Measurements from ENCODE around the gene RIPOR3. TPM values are rescaled to one million over a fixed set of nuclear protein-coding genes. Genes with fewer than 3 reads are reported as not detected.
A peak's percentile ranks its signal among the peaks of the same experiment; 100 is the strongest.
"Not testable (repeated sequence)": the region's sequence is repeated elsewhere in the genome, so short reads cannot be mapped to it uniquely, and the experiment has no call there.

The RIPOR3 gene
- total RNA-seq, 2 donors from 2014 or later = 2.1 TPM; not detected in 1

DNA sequence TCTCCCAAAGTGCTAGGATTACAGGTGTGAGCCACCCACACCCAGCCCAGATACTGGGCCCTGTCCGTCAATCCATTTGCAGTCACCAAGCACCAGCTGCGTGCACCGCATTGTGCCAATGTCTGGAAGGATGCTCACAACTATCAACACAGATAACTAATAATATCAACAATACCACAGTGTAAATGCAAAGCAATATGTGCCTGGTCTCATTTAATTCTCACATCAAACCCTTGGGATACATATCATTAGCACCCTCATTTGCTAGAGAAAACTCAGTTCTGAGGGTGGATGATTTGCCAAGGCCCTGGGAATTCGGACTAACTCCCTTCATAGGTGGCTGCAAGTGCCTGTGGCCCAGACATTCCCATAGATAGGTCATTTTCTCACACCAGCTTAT lies 14.5 kb downstream of the RIPOR3 start:
- Mint-ChIP-seq H3K27me3 (peaks cover 21% of the 10 kb centered on the region), H3K36me3 (ENCODE audit: low read depth) (no peaks in the 10 kb centered on the region), H3K27ac (no peak overlapping the region), H3K4me3 (no peak overlapping the region), H3K4me1 (peaks cover 2% of the 10 kb centered on the region)
- DNase-seq = no peak
- ATAC-seq = no peak
- H3K9me3 ChIP-seq (ENCODE audit: control insufficient read depth, low read length, poor library complexity, severe bottlenecking) = no peaks in the 10 kb centered on the region

DNA sequence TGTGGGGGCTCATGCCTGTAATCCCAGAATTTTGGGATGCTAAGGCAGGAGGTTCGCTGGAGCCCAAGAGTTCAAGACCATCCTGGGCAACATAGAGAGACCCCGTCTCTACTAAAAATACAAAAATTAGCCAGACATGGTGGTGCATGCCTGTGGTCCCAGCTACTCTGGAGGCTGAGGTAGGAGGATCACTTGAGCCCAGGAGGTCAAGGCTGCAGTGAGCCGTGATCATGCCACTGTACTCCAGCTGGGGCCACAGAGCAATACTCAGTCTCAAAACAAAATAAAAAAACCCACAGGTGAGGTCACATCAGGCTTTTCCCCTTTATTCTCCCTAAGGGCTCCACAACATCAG lies 15.0 kb downstream of the RIPOR3 start:
- H3K36me3 Mint-ChIP-seq (ENCODE audit: low read depth); H3K4me3 Mint-ChIP-seq; H3K9me3 ChIP-seq (ENCODE audit: control insufficient read depth, low read length, poor library complexity, severe bottlenecking); DNase-seq; H3K27ac Mint-ChIP-seq; H3K4me1 Mint-ChIP-seq; ATAC-seq: not testable (repeated sequence)
- peaks cover 23% of the 10 kb centered on the region for H3K27me3 Mint-ChIP-seq

DNA sequence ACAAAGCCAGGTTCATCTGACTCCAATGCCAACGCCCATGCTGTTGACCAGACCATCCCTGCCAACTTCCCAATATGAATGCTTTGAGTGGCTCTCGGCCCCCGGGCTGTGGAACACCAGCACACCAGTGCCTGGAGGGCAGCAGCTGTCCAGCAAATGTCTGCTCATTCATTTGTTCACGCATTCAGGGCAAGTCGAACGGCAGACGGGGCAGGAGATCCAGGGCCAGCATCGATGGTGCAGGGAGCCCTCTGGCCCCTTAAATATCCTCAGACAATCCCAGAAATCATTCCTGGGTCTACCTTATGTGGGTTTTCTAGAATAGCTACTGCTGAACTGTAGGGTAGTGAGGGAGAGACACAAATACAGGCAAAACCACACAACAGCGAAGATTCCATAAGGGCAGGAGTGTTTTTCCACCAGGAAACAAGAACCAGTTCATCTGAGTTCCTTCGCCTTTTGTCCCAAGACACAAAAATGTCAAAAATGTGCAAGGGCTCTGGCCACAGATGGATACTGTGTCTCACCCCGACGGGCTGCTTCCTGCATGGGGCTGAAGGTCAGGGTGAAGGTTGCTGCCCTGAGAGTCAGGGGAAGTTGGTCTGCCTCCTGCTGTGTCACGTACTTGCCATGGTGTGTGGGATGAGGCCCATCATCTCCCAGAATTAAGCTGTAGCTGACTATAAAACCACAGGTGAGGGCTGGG lies 15.5 kb downstream of the RIPOR3 start:
- Mint-ChIP-seq H3K36me3 (ENCODE audit: low read depth) (no peaks in the 10 kb centered on the region), H3K4me3 (no peak overlapping the region), H3K27ac (no peak overlapping the region), H3K27me3 (peaks cover 26% of the 10 kb centered on the region), H3K4me1 (peaks cover 2% of the 10 kb centered on the region)
- no peaks in the 10 kb centered on the region for H3K9me3 ChIP-seq (ENCODE audit: control insufficient read depth, low read length, poor library complexity, severe bottlenecking)
- DNase-seq (no peak), ATAC-seq (no peak)

GRCh38 chr20:50674138-50674825 lies 17.1 kb downstream of the RIPOR3 start:
- no peaks in the 10 kb centered on the region for H3K36me3 Mint-ChIP-seq (ENCODE audit: low read depth)
- peaks cover 2% of the 10 kb centered on the region for H3K4me1 Mint-ChIP-seq
- no peak overlapping the region for H3K27ac Mint-ChIP-seq
- DNase-seq = no peak
- no peak overlapping the region for H3K4me3 Mint-ChIP-seq
- H3K27me3 Mint-ChIP-seq = peaks cover 22% of the 10 kb centered on the region
- no peak for ATAC-seq
- no peaks in the 10 kb centered on the region for H3K9me3 ChIP-seq (ENCODE audit: control insufficient read depth, low read length, poor library complexity, severe bottlenecking)

DNA sequence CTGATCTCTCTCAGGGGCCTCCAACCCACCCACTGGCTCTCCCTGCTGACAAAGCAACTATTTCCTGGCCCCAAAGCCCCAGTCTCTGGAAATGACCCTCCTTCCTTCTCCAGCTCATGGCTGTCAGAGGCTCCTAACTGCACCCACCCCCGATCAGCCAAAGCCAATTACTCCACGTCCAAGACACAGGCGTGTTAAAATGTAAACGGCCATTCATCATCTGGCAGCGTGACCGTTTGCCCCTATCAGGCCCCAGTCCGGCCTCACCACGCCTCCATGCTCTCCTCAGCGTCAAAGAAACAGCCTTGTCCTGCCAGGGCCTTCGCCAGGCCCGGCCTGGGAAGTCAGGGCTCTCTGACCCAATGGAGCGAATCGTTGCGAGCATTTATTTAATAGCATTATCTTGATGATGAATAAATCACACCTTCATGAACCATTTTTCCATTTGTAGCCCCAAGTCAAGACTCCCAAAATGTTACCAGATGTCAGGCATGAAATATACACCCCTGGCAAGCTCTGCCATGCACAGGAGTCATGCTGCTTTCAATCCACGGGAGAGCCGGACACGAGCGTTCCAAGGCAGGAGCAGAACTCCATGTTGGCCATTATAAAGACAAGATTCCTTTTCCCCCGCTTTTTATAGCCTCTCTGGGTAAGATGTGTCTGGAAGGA lies 17.7 kb downstream of the RIPOR3 start:
- no peaks in the 10 kb centered on the region for H3K9me3 ChIP-seq (ENCODE audit: control insufficient read depth, low read length, poor library complexity, severe bottlenecking)
- Mint-ChIP-seq H3K27ac (no peak overlapping the region), H3K4me1 (peaks cover 5% of the 10 kb centered on the region), H3K4me3 (no peak overlapping the region), H3K27me3 (peaks cover 22% of the 10 kb centered on the region), H3K36me3 (ENCODE audit: low read depth) (peaks cover 3% of the 10 kb centered on the region)
- DNase-seq (no peak), ATAC-seq (no peak)

DNA sequence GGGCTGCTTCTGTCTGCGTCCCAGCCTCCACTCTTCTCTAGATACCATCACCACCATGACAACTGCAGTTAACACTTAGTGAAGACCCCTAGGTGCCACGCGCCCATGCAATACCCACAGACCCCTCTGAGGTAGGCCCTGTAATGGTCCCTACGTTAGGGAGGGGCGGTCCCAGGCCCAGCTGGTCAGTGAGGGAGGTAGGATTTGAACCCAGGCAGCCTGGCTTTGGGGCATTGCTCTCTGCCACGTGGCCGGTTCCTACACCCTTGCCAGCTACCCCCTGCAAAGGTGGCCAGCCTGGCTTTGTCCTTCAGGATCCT lies 18.2 kb downstream of the RIPOR3 start:
- no peaks in the 10 kb centered on the region for H3K9me3 ChIP-seq (ENCODE audit: control insufficient read depth, low read length, poor library complexity, severe bottlenecking)
- Mint-ChIP-seq H3K4me1 (peaks cover 5% of the 10 kb centered on the region), H3K27me3 (peaks cover 18% of the 10 kb centered on the region), H3K27ac (no peak overlapping the region), H3K4me3 (no peak overlapping the region), H3K36me3 (ENCODE audit: low read depth) (peaks cover 3% of the 10 kb centered on the region)
- DNase-seq = no peak
- no peak for ATAC-seq

DNA sequence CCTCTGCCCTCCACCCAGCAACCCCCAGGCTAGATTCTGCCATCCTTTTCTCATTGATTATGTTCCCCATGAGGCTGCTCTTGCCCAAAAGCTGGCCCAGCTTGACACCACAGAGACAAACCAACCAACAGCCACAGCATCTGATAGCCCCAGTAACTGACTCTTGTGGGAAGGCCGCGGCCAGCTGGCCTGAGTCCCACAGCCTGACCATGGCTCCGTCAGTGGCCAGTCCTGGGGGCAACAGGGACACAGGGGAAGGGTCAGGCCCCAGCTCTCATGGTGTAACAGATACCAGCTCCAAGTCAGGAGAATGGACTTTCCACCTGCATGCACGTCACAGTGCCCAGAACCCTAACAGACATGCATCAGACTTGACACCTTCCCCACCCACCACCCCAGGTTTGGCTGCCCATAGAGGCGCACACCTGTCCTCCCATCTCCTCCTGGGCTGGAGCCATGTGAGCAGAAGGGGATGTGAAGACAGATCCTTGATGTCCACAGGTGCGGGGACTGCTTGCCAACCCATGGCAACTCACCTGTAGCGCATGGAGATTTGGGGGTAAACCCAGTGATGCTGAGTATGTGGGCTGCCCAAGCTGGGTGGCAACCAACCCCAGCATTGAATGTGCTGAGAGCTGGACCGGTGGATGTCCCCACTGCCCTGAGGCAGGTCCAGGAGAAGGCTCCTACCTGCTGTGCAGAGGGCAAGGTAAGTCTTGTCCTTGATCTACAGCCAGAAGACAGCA lies 18.8 kb downstream of the RIPOR3 start:
- Mint-ChIP-seq H3K27ac (no peak overlapping the region), H3K27me3 (peaks cover 15% of the 10 kb centered on the region), H3K4me3 (no peak overlapping the region), H3K4me1 (peaks cover 5% of the 10 kb centered on the region), H3K36me3 (ENCODE audit: low read depth) (peaks cover 3% of the 10 kb centered on the region)
- H3K9me3 ChIP-seq (ENCODE audit: control insufficient read depth, low read length, poor library complexity, severe bottlenecking) = no peaks in the 10 kb centered on the region
- DNase-seq = no peak
- ATAC-seq = no peak

DNA sequence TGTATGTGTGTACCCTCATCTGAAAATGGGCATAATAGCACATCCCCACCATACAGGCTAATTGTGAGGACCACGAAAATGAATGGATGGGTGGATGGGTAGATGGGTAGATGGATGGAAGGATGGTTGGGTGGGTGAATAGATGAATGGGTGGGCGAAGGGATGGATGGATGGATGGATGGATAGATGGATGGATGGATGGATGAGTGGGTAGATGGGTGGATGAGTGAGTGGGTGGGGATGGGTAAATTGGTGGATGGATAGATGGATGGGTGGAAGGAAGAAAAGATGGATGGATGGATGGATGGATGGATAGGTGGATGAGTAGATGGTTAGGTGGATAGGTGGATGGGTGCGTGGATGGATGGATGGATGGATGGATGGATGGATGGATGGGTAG lies 19.7 kb downstream of the RIPOR3 start:
- no peaks in the 10 kb centered on the region for H3K9me3 ChIP-seq (ENCODE audit: control insufficient read depth, low read length, poor library complexity, severe bottlenecking)
- Mint-ChIP-seq H3K36me3 (ENCODE audit: low read depth) (peaks cover 3% of the 10 kb centered on the region), H3K27me3 (peaks cover 19% of the 10 kb centered on the region), H3K27ac (no peak overlapping the region), H3K4me1 (peaks cover 5% of the 10 kb centered on the region), H3K4me3 (no peak overlapping the region)
- ATAC-seq (no peak), DNase-seq (no peak)

DNA sequence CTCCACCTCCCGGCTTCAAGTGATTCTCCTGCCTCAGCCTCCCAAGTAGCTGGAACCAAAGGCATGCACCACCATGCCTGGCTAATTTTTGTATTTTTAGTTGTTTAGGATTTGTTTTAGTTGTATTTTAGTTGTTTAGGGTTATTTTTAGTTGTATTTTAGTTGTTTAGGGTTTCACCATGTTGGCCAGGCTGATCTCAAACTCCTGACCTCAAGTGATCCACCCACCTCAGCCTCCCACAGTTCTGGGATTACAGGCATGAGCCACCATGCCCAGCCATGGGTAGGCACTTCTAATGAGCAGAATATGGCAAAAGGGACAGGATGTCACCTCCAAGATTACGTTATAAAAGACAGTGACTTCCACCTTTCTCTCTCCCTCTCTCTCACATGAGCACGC lies 20.3 kb downstream of the RIPOR3 start:
- H3K4me1 Mint-ChIP-seq; ATAC-seq; H3K36me3 Mint-ChIP-seq (ENCODE audit: low read depth); DNase-seq; H3K27ac Mint-ChIP-seq; H3K9me3 ChIP-seq (ENCODE audit: control insufficient read depth, low read length, poor library complexity, severe bottlenecking); H3K4me3 Mint-ChIP-seq: not testable (repeated sequence)
- H3K27me3 Mint-ChIP-seq = peaks cover 22% of the 10 kb centered on the region

DNA sequence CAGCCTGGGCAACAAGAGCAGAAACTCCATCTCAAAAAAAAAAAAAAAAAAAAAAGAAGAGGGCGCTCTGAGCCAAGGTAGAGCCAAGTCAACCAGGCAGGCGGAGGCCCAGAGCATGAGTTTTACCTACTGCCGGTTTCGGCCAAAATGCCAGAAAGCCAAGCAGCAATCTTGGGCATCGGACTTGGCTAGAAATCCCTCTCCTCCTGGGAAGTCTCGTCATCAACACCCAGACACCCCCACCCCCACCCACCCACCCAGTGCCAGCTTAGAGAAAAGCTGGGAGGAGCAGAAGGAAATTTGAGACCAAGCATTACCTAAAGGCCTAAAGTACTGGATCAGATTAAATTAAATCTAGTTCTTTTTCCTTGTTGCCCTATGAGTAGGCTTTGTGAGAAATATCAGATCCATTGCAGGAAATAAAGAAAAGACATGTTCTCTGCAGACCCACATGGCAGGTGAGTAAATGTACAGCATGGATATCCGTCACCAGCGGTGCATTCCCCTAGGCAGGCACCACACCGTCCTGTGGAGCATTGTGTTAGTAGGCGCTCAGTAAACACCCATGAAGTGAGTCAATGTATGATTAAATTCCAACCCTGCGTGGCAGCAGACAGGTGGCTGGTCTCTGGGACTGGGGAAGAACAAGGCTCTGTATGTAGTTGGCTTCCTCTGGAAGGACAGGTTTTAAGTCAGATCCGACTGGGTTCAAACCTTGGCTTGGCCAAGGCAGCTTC lies 21.0 kb downstream of the RIPOR3 start:
- peaks cover 3% of the 10 kb centered on the region for H3K36me3 Mint-ChIP-seq (ENCODE audit: low read depth)
- no peak overlapping the region for H3K27ac Mint-ChIP-seq

DNA sequence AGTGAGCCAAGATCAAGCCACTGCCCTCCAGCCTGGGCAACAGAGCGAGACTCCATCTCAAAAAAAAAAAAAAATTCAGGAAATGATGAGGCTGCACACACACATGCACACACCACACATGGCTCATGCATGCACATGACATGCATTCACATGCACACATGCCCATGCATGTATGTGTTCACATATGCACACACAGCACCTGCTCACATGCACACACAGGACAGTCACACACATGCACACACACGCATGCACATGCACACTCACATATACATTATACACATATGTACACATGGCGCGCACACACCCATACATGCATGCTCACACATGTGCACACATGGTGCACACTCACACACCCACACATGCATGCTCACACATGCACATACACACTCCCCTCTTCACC lies 22.5 kb downstream of the RIPOR3 start:
- no peaks in the 10 kb centered on the region for H3K9me3 ChIP-seq (ENCODE audit: control insufficient read depth, low read length, poor library complexity, severe bottlenecking)
- H3K27me3 Mint-ChIP-seq = peaks cover 25% of the 10 kb centered on the region
- H3K4me3 Mint-ChIP-seq = no peak overlapping the region
- ATAC-seq (no peak), DNase-seq (no peak)
- H3K4me1 Mint-ChIP-seq = peaks cover 3% of the 10 kb centered on the region
- peak overlapping the region; percentile 62 for H3K27ac Mint-ChIP-seq
- peaks cover 3% of the 10 kb centered on the region for H3K36me3 Mint-ChIP-seq (ENCODE audit: low read depth)

More for the DNA sequence above, 21.0 kb downstream of the RIPOR3 start:
- ATAC-seq (no peak), DNase-seq (no peak)
- peaks cover 3% of the 10 kb centered on the region for H3K4me1 Mint-ChIP-seq
- H3K27me3 Mint-ChIP-seq = peaks cover 22% of the 10 kb centered on the region
- no peaks in the 10 kb centered on the region for H3K9me3 ChIP-seq (ENCODE audit: control insufficient read depth, low read length, poor library complexity, severe bottlenecking)
- no peak overlapping the region for H3K4me3 Mint-ChIP-seq

DNA sequence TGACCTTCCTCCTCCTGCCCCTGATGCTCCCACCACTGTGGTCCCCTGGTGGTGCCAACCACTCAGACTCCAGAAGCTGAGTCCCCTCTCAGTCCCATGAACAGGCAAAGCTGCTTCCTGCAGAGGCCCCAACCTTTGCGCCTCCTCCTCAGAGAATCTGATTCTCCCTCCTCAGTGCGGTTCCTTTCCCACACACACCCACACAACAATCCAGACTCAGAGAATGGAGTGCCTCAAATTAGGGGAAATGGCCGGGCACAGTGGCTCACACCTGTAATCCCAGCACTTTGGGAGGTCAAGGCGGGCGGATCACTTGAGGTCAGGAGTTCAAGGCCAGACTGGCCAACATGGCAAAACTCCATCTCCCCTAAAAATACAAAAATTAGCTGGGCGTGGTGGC lies 23.0 kb downstream of the RIPOR3 start:
- no peak for DNase-seq
- H3K36me3 Mint-ChIP-seq (ENCODE audit: low read depth) = peaks cover 3% of the 10 kb centered on the region
- H3K27me3 Mint-ChIP-seq = peaks cover 20% of the 10 kb centered on the region
- no peak for ATAC-seq
- peaks cover 3% of the 10 kb centered on the region for H3K4me1 Mint-ChIP-seq
- H3K27ac Mint-ChIP-seq = no peak overlapping the region
- H3K4me3 Mint-ChIP-seq = no peak overlapping the region
- no peaks in the 10 kb centered on the region for H3K9me3 ChIP-seq (ENCODE audit: control insufficient read depth, low read length, poor library complexity, severe bottlenecking)

All from T-helper 17 cell (primary cell).